Measurements from ENCODE around the gene JARID2. TPM values are rescaled to one million over a fixed set of nuclear protein-coding genes. Genes with fewer than 3 reads are reported as not detected.

JARID2 gene
- total RNA-seq, 1 experiment from 2014 or later: 23.6 TPM

DNA sequence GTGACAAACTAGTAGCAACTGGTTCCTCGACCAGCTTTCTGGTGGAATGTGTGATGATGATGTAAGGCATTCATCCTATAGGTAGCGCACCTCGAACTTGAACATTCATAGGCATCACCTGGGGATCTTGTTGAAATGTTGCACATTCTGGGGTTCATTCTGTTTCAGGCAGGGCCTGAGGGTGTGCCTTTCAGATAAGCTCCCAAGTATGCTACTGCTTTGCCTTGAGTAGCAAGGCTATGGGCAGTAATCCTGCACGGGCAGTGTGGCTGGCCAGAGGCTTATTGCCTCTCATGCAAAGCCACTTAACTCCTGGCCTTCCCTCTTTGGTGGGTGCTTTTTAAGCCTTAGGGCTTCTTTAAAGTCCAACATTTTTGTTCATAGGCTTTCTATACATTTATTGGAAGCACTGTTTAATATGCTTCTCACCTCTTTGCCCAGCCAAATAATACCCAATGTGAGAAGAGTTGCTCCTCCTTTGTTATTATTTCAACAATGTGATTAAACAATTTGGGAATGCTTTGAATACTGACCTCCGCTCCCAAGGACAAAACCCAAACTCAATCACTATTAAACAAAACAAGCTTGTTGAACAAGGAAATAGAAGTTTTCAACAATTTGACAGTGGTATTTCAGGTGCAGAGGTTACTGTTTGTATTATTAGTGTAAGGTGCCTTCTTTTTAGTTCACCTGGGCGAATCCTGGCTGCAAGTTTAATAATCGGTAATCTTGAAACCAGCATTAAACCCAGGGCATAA lies 57.5 kb downstream of the JARID2 start:
- ATAC-seq: no peak
- Histone ChIP-seq H3K4me3 (replicated peaks in 1 of 2; ENCODE audit: low read depth in 1 of 2, low read length in 2 of 2) (no peak overlapping the region), H3K79me2 (ENCODE audit: insufficient read depth, low read length) (peaks cover 74% of the 10 kb centered on the region), H3K4me1 (ENCODE audit: control insufficient read depth in 1 of 2, insufficient read depth in 2 of 2, low read length in 2 of 2) (peaks cover 11 to 79% of the 10 kb centered on the region in 2 experiments), H3K4me2 (ENCODE audit: low read length) (no peak overlapping the region), H3K27me3 (ENCODE audit: insufficient read depth, low read length) (no peaks in the 10 kb centered on the region), H3K36me3 (ENCODE audit: control insufficient read depth in 1 of 2, insufficient read depth in 2 of 2, low read length in 2 of 2) (no peaks in the 10 kb centered on the region), H3K27ac (ENCODE audit: low read depth, low read length) (no peak overlapping the region), H3K9me3 (ENCODE audit: control insufficient read depth in 1 of 2, insufficient read depth in 1 of 2, low read depth in 1 of 2, low read length in 2 of 2) (no peaks in the 10 kb centered on the region), H3K9me2 (ENCODE audit: insufficient read depth) (no peaks in the 10 kb centered on the region), H2AFZ (ENCODE audit: low read depth, low read length, poor library complexity, severe bottlenecking) (no peak overlapping the region), H3K9ac (ENCODE audit: low read length) (no peak overlapping the region), H4K20me1 (ENCODE audit: insufficient read depth) (no peaks in the 10 kb centered on the region)
- DNase-seq (ENCODE audit: low read depth, low spot score): no peak
- TF ChIP-seq JUND (IDR thresholded peaks at IDR 0.05) (no peak), YY1 (IDR thresholded peaks at IDR 0.05; ENCODE audit: extremely low read depth, insufficient replicate concordance, low read depth, low read length) (no peak), FOSL1 (IDR thresholded peaks at IDR 0.05; ENCODE audit: low read depth) (no peak), EZH2 (IDR thresholded peaks at IDR 0.05) (no peak), CBX3 (IDR thresholded peaks at IDR 0.05; ENCODE audit: low read depth) (no peak), ELF1 (IDR thresholded peaks at IDR 0.05; ENCODE audit: borderline replicate concordance, low read depth) (no peak), POLR2A (IDR thresholded peaks at IDR 0.05; ENCODE audit: borderline replicate concordance, extremely low read depth, insufficient read depth, insufficient read length) (no peak), SIN3A (IDR thresholded peaks at IDR 0.05; ENCODE audit: low read depth) (no peak)
- TF ChIP-seq, protein P1, sequence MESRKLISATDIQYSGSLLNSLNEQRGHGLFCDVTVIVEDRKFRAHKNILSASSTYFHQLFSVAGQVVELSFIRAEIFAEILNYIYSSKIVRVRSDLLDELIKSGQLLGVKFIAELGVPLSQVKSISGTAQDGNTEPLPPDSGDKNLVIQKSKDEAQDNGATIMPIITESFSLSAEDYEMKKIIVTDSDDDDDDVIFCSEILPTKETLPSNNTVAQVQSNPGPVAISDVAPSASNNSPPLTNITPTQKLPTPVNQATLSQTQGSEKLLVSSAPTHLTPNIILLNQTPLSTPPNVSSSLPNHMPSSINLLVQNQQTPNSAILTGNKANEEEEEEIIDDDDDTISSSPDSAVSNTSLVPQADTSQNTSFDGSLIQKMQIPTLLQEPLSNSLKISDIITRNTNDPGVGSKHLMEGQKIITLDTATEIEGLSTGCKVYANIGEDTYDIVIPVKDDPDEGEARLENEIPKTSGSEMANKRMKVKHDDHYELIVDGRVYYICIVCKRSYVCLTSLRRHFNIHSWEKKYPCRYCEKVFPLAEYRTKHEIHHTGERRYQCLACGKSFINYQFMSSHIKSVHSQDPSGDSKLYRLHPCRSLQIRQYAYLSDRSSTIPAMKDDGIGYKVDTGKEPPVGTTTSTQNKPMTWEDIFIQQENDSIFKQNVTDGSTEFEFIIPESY (IDR thresholded peaks at IDR 0.05; ENCODE audit: extremely low read depth, insufficient replicate concordance, low read length): no peak
- TF ChIP-seq, protein P2, sequence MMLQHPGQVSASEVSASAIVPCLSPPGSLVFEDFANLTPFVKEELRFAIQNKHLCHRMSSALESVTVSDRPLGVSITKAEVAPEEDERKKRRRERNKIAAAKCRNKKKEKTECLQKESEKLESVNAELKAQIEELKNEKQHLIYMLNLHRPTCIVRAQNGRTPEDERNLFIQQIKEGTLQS (IDR thresholded peaks at IDR 0.05): no peak
- ChIA-PET CTCF (no interaction called here), POLR2A (no interaction called here), RAD21 (ENCODE audit: low non-redundant PET in 1 of 2, low total read pairs in 2 of 2, uncharacterized antibody in 2 of 2, unreplicated experiment in 2 of 2) (no interaction called here)
- intact Hi-C loops (cut with micrococcal nuclease): no loop called here
- BruUV-seq (replicated peaks): no TSS peak
